Measurements from ENCODE around the gene GPS1.

- TF ChIP-seq CTCF (IDR thresholded peaks at IDR 0.05) (no peak), POLR2A (IDR thresholded peaks at IDR 0.05) (no peak), POLR2AphosphoS5 (IDR thresholded peaks at IDR 0.05; ENCODE audit: insufficient read depth in 1 of 2, low read depth in 1 of 2) (no peak)
These were observed 28.5 kb downstream of the GPS1 start for GRCh38 chr17:82080048-82080788.

All from vagina (tissue), 2 donors.